HG03060 (cell line): ENCODE data around the gene P3H3.

Source experiments
- ATAC-seq: cut with Tn5 transposase; IDR thresholded peaks from one replicate; pipeline ENCODE4 v1.9.1; 2021; ENCODE audit warnings: low read depth, moderate number of reproducible peaks; ENCODE audit not compliant: unreplicated experiment

The P3H3 gene, protein sequence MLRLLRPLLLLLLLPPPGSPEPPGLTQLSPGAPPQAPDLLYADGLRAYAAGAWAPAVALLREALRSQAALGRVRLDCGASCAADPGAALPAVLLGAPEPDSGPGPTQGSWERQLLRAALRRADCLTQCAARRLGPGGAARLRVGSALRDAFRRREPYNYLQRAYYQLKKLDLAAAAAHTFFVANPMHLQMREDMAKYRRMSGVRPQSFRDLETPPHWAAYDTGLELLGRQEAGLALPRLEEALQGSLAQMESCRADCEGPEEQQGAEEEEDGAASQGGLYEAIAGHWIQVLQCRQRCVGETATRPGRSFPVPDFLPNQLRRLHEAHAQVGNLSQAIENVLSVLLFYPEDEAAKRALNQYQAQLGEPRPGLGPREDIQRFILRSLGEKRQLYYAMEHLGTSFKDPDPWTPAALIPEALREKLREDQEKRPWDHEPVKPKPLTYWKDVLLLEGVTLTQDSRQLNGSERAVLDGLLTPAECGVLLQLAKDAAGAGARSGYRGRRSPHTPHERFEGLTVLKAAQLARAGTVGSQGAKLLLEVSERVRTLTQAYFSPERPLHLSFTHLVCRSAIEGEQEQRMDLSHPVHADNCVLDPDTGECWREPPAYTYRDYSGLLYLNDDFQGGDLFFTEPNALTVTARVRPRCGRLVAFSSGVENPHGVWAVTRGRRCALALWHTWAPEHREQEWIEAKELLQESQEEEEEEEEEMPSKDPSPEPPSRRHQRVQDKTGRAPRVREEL

DNA sequence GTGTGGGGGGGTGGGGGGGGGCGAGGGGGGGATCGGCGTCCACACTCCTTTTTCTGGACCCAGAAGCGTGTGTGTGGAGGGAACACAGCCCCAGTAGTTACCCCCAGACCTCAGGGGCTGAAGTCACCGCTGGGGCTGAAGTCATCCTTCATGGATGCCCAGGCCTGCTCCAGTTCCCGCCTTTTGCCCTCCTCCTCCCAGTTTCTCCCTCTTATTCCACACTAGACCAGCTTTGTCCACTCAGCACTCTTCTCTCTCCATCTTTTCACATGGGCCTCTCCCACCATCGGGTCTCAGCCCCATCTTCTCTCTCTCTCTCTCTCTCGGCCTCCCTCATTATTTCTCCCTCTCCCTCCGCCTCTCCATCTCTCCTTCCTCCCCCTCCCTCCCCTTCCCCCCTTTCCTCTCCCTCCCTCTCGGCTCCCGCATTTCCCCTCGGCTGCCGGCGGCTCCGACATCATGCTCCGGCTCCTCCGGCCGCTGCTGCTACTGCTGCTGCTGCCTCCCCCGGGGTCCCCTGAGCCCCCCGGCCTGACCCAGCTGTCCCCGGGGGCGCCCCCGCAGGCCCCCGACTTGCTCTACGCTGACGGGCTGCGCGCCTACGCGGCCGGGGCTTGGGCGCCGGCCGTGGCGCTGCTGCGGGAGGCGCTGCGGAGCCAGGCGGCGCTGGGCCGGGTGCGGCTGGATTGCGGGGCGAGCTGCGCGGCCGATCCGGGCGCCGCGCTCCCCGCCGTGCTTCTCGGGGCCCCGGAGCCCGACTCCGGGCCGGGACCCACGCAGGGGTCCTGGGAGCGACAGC, at the start of gene P3H3:
TSS of gene P3H3 (plus strand) at position 426 of the 799 bp plus-strand sequence. CDS start at position 460, 34 bp downstream.
- no peak for ATAC-seq

DNA sequence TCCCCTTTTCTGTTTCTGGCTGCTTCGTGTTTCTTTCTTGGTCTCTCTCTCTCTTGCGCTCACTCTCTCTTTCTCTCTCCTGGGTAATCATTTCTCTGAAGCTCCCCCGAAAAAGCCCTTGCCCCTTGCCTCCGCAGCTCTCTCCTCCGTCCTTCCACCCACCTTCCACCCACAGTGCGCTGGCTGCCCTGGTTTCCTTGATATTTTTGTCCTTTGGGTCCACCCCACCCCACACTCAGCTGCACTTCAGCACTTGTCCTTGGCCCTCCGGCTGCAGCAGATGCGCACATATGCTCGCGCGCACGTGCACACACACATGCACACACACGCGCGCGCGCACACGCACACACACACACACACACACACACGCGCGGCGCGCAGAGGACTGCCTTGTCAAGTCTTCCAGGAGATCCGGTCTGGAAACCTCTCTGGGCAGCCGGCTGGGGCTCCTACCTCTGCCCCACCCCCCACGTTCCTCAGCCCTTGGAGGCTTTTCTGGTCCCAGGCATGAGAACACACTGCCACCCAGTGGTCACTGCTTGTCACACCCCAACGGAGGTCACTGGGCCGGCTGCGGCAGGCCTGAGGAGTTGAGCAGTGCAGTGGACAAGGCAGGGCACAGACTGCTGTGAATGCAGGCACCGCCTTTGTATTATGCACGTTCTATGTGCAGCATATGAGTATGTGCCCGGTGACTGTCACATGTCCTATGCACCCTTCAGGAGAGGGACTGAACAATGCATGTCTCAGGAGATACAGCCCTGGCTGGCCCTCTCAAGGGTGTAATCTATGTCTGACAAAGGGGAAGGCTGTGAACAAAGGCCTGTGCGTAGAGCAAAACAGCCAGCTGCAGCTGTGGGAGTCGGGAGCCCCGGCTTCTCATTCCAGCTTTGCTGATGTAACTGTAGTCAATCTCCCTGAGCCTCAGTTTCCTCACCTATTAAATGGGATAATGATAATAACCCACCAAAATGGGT, 49.3 kb upstream of the P3H3 start:
- ATAC-seq = peak; percentile 58

DNA sequence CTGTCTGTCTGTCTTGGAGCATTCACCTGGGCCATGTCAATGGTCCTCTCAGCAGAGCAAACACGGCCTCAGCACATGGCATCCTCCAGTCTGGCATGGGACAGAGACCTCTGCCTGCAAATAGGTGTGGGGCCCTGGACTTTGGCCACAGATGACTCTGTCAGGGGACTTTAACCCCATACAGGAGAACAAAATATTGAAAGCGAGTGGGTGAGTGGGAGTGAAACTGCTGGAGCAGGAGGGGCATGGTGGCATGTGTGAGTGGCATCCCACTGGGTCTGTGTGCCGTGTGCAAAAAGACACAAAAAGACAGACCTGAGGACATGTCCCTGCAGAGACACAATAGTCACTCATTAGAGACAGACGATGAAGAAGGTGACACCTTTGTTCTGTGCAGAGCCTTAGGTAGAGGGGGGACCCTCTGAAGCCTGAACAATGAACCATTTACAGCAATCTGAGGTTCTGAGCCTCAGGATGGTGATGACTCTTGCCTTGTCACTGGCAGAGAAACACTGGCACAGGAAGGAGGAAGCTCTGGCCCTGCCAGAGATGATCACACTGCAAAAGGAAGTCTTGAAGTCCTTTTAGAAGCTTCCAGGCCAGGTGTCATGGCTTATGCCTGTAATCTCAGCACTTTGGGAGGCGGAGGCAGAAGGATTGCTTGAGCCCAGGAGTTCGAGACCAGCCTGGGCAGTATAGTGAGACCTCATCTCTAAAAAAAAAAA, 48.3 kb upstream of the P3H3 start:
- ATAC-seq = no peak

DNA sequence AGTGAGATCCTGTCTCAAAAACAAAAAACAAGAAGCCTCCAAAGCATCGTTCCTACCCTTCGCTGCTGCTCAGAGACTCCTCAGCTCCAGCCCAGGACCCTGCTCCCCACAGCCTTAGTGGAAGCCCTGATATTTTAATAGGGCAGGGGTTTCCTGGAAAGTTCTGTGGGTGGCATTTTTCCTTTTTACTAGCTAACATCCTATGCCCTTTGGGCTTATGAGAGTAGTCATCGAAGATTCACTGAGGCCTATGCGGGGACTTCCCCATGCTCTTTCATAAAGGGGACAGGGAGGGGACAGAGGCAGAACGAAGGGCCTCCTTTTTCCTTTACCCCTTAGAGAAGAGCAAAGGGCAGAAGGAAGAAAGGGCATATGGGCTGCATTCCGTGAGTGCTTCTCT, 47.6 kb upstream of the P3H3 start:
- no peak for ATAC-seq

DNA sequence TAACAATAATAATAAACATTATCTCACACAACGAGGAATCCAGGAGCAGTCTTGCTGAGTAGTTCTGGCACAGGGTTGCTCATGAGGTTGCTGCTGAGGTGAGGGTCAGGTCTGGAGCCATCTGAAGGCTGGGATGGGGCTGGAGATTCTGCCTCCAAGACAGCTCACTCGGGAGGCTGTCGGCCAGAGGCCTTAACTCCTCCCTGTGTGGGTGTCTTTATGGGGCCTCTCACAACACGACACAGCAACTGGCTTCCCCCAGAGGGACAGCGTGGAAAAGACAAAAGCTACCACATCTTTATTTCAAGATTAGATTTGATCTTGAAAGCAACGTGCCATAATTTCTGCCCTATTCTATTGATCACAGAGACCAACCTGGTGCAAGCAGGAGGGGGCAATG, 46.1 kb upstream of the P3H3 start:
- no peak for ATAC-seq

DNA sequence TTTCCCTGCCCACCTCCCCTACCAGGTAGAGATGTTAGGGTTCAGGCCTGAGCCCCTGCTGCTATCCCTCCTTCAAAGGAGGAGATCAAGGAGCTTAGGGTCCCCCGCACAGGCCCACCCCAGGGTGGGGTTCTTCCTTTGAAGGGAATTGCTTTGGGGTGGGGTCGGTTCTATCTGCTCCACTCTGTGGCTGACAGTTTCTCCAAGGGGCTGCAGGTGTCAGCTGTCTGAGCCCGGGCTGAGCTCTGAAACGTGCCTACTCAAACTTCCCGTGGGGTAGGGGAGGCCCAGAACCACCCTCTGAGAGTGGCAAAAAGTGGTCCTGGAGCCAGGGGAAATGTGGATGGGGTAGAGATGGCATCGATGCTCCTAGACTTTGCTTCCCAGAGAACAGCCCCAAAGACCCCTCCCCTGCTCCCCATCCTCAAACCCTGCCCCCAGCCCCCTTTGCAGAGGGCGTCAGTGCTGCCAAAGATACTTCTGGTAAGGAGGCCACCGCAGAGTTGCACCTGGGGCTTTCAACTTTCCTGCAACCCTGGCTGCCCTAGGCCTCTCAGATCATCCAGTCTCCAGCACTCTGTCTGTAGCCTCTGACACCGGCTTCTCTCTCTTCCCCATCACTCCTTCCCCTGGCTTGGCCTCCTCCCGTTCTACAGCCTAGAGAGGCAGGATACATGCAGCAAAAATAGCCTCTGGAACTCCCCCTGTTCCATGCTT, 45.2 kb upstream of the P3H3 start:
- ATAC-seq = no peak

DNA sequence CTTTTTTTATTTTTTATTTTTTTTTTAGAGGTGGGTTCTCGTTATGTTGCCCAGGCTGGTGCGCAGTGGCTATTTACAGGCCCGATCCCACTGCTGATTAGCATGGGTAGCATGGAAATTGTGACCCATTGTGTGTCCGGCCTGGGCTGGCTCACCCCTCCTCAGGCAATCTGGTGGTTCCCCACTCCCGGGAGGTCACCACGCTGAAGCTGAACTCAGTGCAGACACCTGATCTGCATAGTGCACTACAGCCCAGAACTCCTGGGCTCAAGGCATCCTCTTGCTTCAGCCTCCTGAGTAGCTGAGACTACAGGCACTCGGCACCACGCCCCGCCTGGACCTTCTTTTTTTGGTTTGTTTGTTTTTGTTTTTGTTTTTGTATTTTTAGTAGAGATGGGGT, 44.4 kb upstream of the P3H3 start:
- ATAC-seq = no peak

DNA sequence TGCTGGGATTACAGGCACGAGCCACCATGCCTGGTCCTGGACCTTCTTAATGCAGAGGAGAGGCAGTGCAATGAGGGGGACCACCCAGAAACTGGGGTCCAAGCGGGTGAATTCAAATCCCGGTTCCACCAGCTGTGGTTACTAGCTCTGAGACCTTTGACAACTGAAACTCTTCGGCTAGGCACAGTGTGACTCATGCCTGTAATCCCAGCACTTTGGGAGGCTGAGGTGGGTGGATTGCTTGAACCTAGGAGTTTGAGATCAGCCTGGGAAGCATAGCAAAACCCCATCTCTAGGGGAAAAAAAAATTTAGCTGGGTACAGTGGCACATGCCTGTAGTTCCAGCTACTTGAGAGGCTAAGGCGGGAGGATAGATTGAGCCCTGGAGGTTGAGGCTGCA, 43.9 kb upstream of the P3H3 start:
- ATAC-seq = no peak

DNA sequence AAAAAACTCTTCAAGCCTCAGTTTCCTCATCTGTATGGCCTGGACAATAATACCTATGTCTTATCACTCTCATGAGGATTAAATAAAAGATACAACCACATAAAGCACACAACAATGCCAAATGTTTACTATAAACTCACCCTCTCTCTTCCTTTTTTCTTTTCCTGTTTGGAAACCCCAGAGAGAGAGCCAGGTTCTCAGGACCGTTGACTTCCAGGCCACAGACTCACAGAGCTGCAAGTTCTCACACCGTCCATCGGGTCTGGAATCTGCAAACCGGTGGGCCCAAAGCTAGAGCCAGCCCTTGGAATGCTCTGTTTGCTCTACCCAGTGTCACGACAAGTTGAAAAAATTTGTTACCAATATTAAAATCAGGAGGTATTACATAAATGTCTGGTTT, 43.4 kb upstream of the P3H3 start:
- ATAC-seq = no peak

DNA sequence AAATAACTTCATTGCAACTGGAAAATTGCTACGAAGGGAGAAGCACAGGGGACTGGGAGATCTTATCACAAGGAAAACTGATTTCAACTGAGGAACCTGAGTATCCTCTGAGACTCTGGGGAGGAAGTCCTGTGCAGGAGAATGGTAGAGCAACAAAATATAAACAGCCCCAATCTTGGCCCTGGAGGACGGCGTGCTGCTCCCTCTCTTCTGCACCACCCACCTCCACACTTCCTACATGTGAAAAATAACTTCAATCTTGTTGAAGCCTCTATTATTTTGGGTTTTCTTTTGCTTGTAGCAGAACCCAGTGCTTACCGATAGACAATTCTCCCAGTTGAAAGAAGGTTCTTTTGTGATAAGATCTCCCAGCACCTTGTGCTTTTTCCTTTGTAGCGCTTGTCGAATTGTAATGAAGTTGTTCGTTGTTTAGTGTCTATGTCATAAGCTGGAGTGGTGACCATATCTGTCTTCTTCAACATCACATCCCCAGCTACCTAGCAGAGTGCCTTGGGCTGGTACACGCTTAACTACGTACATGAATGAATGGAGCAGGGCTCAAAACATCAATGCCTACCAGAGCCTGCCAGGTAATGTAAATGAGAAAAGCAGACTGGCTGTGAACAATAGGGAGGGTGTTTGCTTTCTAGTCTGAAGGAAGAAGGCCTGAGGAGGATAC, 41.7 kb upstream of the P3H3 start:
- no peak for ATAC-seq

DNA sequence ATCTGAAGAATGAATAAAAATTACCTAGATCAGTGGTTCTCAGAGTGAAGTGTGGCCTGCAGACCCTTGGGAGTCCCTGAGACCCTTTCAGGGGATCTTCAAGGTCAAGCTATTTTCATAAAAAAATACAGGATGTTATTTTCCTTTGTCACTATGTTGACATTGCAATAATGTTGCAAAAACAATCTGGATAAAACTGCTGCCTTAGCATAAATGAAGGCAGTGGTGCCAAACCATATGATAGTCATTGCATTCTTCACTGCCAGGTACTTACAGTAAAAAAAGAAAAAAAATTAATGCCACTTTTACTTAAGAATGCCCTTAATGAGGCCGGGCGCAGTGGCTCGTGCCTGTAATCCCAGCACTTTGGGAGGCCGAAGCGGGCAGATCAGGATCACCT, 40.9 kb upstream of the P3H3 start:
- no peak for ATAC-seq

DNA sequence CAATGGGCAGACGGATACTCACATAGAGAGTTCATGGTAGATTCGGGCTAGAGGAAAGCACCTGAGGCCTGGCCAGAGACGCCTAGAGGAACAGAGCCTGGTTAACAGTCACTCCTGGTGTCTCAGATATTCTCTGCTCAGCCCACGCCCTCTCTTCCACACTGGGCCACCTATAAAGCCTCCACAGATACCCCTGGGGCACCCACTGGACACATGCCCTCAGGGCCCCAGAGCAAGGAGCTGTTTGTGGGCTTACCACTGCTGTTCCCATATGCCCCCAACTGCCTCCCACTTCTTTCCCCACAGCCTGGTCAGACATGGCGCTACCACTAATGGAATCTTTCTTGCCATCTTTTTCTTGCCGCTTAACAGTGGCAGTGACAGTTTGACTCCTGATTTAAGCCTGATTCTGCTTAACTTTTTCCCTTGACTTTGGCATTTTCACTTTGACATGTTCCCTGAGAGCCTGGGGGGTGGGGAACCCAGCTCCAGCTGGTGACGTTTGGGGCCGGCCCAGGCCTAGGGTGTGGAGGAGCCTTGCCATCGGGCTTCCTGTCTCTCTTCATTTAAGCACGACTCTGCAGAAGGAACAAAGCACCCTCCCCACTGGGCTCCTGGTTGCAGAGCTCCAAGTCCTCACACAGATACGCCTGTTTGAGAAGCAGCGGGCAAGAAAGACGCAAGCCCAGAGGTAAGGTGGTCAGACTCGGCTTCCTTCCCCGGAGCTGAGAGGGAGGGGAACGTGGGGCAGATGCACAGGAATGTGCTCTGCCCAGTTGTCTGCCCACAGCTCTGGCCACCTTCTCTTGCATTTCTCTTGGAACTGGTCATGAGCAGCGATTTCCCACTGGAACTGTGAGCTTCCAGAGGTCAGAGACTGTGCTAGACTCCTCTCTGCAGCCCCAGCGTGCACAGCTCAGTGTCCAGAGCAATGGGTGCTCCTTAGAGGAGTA, 39.0 kb upstream of the P3H3 start, which contains the start of gene CD4:
TSS of gene CD4 (plus strand) at position 557 of the 953 bp plus-strand sequence. CDS start 10,611 bp downstream, outside the sequence.
- ATAC-seq = no peak

DNA sequence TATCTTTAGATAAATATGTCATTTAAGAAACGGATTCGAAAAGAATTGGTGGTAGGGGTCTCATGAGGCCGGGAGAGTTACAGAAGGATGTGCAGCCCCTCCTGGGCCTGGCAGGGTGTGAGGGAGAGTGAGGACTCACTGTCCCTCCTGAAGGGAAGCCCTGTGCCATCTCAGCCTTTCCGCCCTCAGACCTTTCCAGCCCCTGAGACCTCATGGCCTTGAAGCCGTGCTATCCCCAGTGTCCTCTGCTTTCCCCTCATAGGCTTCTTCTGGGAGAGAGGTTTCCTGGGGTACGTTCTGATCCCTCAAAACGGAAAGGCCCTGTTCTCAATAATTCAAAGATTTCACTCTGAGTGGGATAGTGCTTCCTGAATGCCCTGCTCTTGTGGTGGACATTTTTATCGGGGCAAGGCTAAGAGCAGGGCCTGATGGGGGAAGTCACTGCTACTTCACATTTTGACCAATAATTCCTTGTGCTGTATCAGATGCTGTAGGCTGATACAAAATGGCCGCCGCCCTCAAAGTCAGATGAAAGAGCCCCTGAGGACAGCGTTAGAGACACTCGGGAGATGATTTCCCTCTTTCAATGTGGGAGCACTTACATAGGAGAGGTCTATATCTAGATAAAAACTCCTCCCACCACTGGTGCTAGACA, 37.6 kb upstream of the P3H3 start:
- ATAC-seq = no peak

DNA sequence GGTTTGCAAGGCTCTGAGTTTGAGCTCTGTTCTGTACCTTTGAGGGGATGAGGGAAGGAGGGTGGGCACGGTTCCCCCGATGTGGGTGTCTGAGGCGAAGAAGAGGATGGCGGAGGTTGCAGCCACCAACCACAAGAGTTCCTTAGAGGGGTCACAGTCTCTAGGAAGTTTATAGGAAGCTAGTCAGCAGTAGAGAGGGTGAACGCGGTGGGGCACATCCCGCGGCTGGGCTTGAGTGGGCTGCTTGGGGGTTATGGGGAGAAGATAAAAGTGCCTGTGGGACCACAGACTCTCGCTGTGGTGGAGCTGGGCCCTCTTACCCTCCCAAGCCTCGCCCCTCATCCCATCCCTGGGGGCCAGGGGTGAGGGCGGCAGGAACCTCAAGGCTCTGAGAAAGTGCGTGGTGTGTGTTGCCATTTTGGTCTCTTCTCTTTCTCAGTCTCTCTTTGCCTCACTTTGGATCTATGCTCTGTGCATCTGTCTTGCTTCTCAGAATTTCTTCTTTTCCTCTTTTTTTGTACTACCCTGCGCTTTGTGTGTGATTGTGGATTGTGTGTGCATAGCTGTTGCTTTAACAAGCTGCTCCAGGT, 36.2 kb upstream of the P3H3 start:
- ATAC-seq = no peak

DNA sequence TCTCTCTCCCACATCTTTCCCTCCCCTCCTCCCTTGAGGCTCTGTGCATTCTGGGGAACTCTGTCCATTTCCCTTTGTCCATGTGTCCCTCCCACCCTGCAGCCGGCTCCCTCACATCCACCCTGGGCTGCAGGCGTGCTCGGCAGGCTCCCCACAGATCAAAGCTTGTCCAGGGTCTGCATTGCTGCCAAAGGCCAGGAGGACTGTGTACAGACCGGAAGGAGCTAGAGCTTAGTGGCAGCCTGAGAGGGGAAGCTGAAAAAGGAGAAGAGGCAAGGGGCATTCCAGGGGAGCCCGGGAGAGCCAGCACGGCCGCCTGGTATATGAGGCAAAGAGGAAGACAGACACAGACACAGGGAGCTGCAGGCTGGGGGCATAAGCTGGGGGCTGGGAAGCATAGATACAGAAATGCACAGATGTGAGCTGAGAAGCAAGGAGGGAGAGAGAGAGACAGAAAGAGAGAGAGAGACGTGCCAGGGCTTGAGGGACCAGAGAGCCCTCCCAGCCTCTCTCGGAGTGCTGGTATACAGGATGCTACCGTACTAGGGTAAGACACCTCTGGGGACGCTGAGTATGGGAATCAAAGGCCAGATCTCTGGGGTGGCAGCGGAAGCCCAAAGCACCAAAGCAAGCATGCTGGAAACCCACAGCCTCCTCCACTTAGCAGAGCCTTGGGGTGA, 35.5 kb upstream of the P3H3 start:
- no peak for ATAC-seq

DNA sequence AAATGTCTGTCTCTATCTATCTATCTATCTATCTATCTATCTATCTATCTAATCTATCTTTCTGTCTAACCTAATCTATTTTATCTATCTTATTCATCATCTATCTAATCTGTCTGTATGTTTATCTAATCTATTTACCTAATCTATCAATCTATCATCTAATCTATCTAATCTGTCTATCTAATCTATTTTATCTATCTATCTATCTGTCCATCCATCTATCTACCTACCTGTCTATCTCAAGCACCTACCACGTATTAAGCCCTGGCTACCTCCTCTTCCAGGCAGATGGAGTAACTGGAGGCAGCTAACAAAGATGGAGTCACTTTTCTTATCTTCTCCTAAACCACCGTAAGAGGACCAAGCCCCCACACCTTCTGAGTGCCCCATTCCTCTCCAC, 33.1 kb upstream of the P3H3 start:
- ATAC-seq = no peak
